Liver (tissue), 9 donors: Measurements from ENCODE around the gene LRRC8A. TPM values are rescaled to one million over a fixed set of nuclear protein-coding genes. Genes with fewer than 3 reads are reported as not detected.
"Not testable (repeated sequence)": the region's sequence is repeated elsewhere in the genome, so short reads cannot be mapped to it uniquely, and the experiment has no call there.

Source experiments
- DNase-seq: peaks from one replicate; pipeline ENCODE4 v3.0.0-alpha.2; 2017; ENCODE audit warnings: low spot score
- H3K27ac ChIP-seq, 2 donors: one replicate each; pipeline ENCODE4 v1.7.0; 2013; ENCODE audit warnings: inconsistent platforms in 2 of 2, low read length in 2 of 2, control low read depth in 1 of 2, low read depth in 1 of 2, mild to moderate bottlenecking in 1 of 2
- H3K27me3 ChIP-seq, 4 donors: one replicate each; pipeline versions ENCODE4 v1.6.1 to v1.7.0; 2013; ENCODE audit warnings: low read length in 3 of 4, inconsistent platforms in 1 of 4, mild to moderate bottlenecking in 1 of 4, moderate library complexity in 1 of 4; ENCODE audit not compliant: control insufficient read depth in 4 of 4, insufficient read depth in 4 of 4
- H3K36me3 ChIP-seq, 4 donors: one replicate each; pipeline versions ENCODE4 v1.6.1 to v1.7.0; 2013; ENCODE audit warnings: low read length in 3 of 4, mild to moderate bottlenecking in 3 of 4, low read depth in 1 of 4, moderate library complexity in 1 of 4; ENCODE audit not compliant: control insufficient read depth in 4 of 4, insufficient read depth in 3 of 4
- H3K4me1 ChIP-seq, 4 donors: one replicate each; pipeline versions ENCODE4 v1.6.1 to v1.7.0; 2013; ENCODE audit warnings: low read length in 3 of 4, mild to moderate bottlenecking in 3 of 4, moderate library complexity in 1 of 4; ENCODE audit not compliant: control insufficient read depth in 4 of 4, insufficient read depth in 4 of 4
- H3K4me3 ChIP-seq, 3 donors: one replicate each; pipeline versions ENCODE4 v1.6.1 to v1.7.0; 2013; ENCODE audit warnings: low read length in 3 of 3, control low read depth in 1 of 3, low read depth in 1 of 3, mild to moderate bottlenecking in 1 of 3
- H3K9ac ChIP-seq, 2 donors: one replicate each; pipeline ENCODE4 v1.7.0; 2013; ENCODE audit warnings: low read length in 2 of 2, mild to moderate bottlenecking in 2 of 2, moderate library complexity in 2 of 2, control low read depth in 1 of 2, low read depth in 1 of 2
- H3K9me3 ChIP-seq, 4 donors: one replicate each; pipeline versions ENCODE4 v1.6.1 to v1.7.0; 2013; ENCODE audit warnings: low read length in 3 of 4; ENCODE audit not compliant: control insufficient read depth in 4 of 4
- CTCF ChIP-seq: fragments of 150-350 bp; IDR thresholded peaks from 2 replicates; pipeline ENCODE4 v1.5.1; 2017; ENCODE audit warnings: improper control_type of control experiment, low read depth, low read length; ENCODE audit not compliant: missing input control
- FOXA1 ChIP-seq: IDR thresholded peaks from 2 replicates; pipeline ENCODE4 v1.6.1; 2016; ENCODE audit warnings: antibody characterized with exemption
- FOXA2 ChIP-seq: IDR thresholded peaks from 2 replicates; pipeline ENCODE4 v1.6.1; 2016; ENCODE audit warnings: antibody characterized with exemption
- MAX ChIP-seq: IDR thresholded peaks from 2 replicates; pipeline ENCODE4 v1.6.1; 2016; ENCODE audit warnings: antibody characterized with exemption
- RAD21 ChIP-seq, 2 donors: IDR thresholded peaks; 2 replicates each; pipeline ENCODE4 v1.6.1; 2016; ENCODE audit warnings: antibody characterized with exemption in 2 of 2, mild to moderate bottlenecking in 2 of 2
- REST ChIP-seq: IDR thresholded peaks from 2 replicates; pipeline ENCODE4 v1.6.1; 2016; ENCODE audit warnings: antibody characterized with exemption, mild to moderate bottlenecking
- RXRA ChIP-seq, 2 donors: IDR thresholded peaks; 2 replicates each; pipeline ENCODE4 v1.6.1; 2017 to 2018; ENCODE audit warnings: antibody characterized with exemption in 2 of 2, mild to moderate bottlenecking in 1 of 2
- YY1 ChIP-seq: IDR thresholded peaks from 2 replicates; pipeline ENCODE4 v1.6.1; 2016; ENCODE audit warnings: antibody characterized with exemption, mild to moderate bottlenecking
- ZBTB33 ChIP-seq: IDR thresholded peaks from 2 replicates; pipeline ENCODE4 v1.6.1; 2016; ENCODE audit warnings: antibody characterized with exemption
- WGBS: extraction: QIAGEN DNeasy Blood & Tissue Kit; methylation state at CpG from one replicate; pipeline ENCODE4 v1.1.7; 2013; 5-methylcytosine and 5-hydroxymethylcytosine counted together
- polyA plus RNA-seq, 2 donors: library from polyadenylated mRNA; stranded (reverse) in 1 of 2; unstranded in 1 of 2; fragments of 200-250 nt in 1 of 2; fragments of >200 nt in 1 of 2; fragmentation: Nextera tagmentation in 1 of 2; extraction: Ambion mirVana in 1 of 2; gene quantifications; one replicate each; pipeline versions ENCODE4 v1.2.1 to v1.2.3, GENCODE V29; 2013 to 2015
- total RNA-seq, 2 donors: library from RNA; depleted of rRNA; stranded (reverse); fragments of >200 nt; gene quantifications; one replicate each; pipeline ENCODE4 v1.2.3, GENCODE V29; 2014
- donor health status: healthy.
- donor health status: healthy.
- donor health status: healthy.
- donor health status: healthy.
- donor health status: healthy.

LRRC8A gene
- total and polyA plus RNA-seq, 4 donors, result 14.6 to 22.8 (median 17.9) TPM

GRCh38 chr9:128851779-128852600 is 29.9 kb upstream of the LRRC8A start:
- WGBS, result 53% methylated on average over 10 of the region's 10 CpGs
- H3K36me3 ChIP-seq, H3K27ac ChIP-seq, H3K9ac ChIP-seq, H3K27me3 ChIP-seq, H3K4me3 ChIP-seq, H3K9me3 ChIP-seq, DNase-seq: not testable (repeated sequence)
- peaks cover 2 to 13% (median 11%) of the 10 kb centered on the region in 4 donors for H3K4me1 ChIP-seq
- TF ChIP-seq CTCF (peak; percentile 61), RAD21 (IDR thresholded peaks at IDR 0.05) (peak; percentile 84), RXRA (IDR thresholded peaks at IDR 0.05) (peak; percentile 32 to 37)

GRCh38 chr9:128852646-128853045 is 29.3 kb upstream of the LRRC8A start:
- not testable (repeated sequence) for DNase-seq, H3K9me3 ChIP-seq, H3K27ac ChIP-seq, H3K4me3 ChIP-seq, H3K9ac ChIP-seq, H3K36me3 ChIP-seq, H3K27me3 ChIP-seq
- WGBS, result 81% methylated on average over 2 of the region's 2 CpGs
- peaks cover 2 to 13% (median 11%) of the 10 kb centered on the region in 4 donors for H3K4me1 ChIP-seq

GRCh38 chr9:128854454-128854853 is 27.5 kb upstream of the LRRC8A start:
- H3K27me3 ChIP-seq, DNase-seq, H3K36me3 ChIP-seq, H3K9me3 ChIP-seq, H3K4me3 ChIP-seq, H3K27ac ChIP-seq, H3K9ac ChIP-seq: not testable (repeated sequence)
- peaks cover 2 to 13% (median 11%) of the 10 kb centered on the region in 4 donors for H3K4me1 ChIP-seq
- WGBS, result 96% methylated on average over 6 of the region's 6 CpGs

GRCh38 chr9:128858476-128858875 is 23.5 kb upstream of the LRRC8A start:
- 97% methylated on average over 7 of the region's 7 CpGs for WGBS
- not testable (repeated sequence) for H3K9me3 ChIP-seq, H3K9ac ChIP-seq, H3K27me3 ChIP-seq, DNase-seq, H3K36me3 ChIP-seq, H3K27ac ChIP-seq, H3K4me3 ChIP-seq
- peaks cover 8 to 24% (median 15%) of the 10 kb centered on the region in 4 donors for H3K4me1 ChIP-seq

GRCh38 chr9:128860937-128861336 is 21.0 kb upstream of the LRRC8A start:
- H3K36me3 ChIP-seq, result no peaks in the 10 kb centered on the region
- no peaks in the 10 kb centered on the region for H3K27me3 ChIP-seq
- H3K27ac ChIP-seq, result no peak overlapping the region
- no peak overlapping the region for H3K4me3 ChIP-seq
- no peak overlapping the region for H3K9ac ChIP-seq
- no peak for DNase-seq
- H3K9me3 ChIP-seq, result no peaks in the 10 kb centered on the region
- WGBS, result 95% methylated on average over 5 of the region's 5 CpGs
- H3K4me1 ChIP-seq, result peaks cover 8 to 31% (median 17%) of the 10 kb centered on the region in 4 donors
- TF ChIP-seq MAX (no peak), ZBTB33 (no peak), FOXA1 (no peak), REST (no peak), YY1 (no peak), FOXA2 (no peak)
